Mammary epithelial cell (primary cell): ENCODE measurements around the gene ZNF76.

ENCODE experiments used
- CTCF ChIP-seq, 2 donors: IDR thresholded peaks in 1 of 2; conservative IDR thresholded peaks in 1 of 2; 2 replicates each; pipeline ENCODE4 v1.5.1; 2011 to 2012; ENCODE audit warnings: inconsistent platforms in 2 of 2, low read length in 2 of 2, mild to moderate bottlenecking in 2 of 2, control low read depth in 1 of 2, low read depth in 1 of 2; ENCODE audit not compliant: insufficient read depth in 1 of 2; ENCODE audit errors: extremely low read depth in 1 of 2
- EZH2 ChIP-seq: IDR thresholded peaks from 2 replicates; pipeline ENCODE4 v1.6.1; 2012; ENCODE audit warnings: low read length, inconsistent platforms, borderline replicate concordance

- TF ChIP-seq CTCF (conservative IDR thresholded peaks at IDR 0.05 in 1 of 2, IDR thresholded peaks at IDR 0.05 in 1 of 2; ENCODE audit: extremely low read depth in 1 of 2, insufficient read depth in 1 of 2, low read depth in 1 of 2, low read length in 2 of 2) (no peak), EZH2 (no peak)
Observed at GRCh38 chr6:35298625-35299140, 39.1 kb downstream of the ZNF76 start.
